K562 (cell line): ENCODE results near the gene VEGFA. TPM values are rescaled to one million over a fixed set of nuclear protein-coding genes. Genes with fewer than 3 reads are reported as not detected.

Experiments used
- BCOR ChIP-seq: fragments of 450-650 bp; IDR thresholded peaks from 2 replicates; pipeline ENCODE4 v1.6.1; 2016
- ELF4 ChIP-seq: fragments of 450-650 bp; formaldehyde crosslinking; IDR thresholded peaks from 2 replicates; pipeline ENCODE4 v1.4.0; 2022; ENCODE audit warnings: missing genetic modification characterization
- EP300 ChIP-seq: IDR thresholded peaks from 2 replicates; pipeline ENCODE4 v1.6.1; 2012; ENCODE audit warnings: low read length, improper control_type of control experiment
- FUS ChIP-seq: fragments of 200-400 bp; formaldehyde crosslinking; optimal IDR thresholded peaks from 2 replicates; pipeline ENCODE3; 2017; ENCODE audit warnings: low read depth, low read length
- IRF9 ChIP-seq: fragments of 450-650 bp; IDR thresholded peaks from 2 replicates; pipeline ENCODE4 v1.6.1; 2016; ENCODE audit warnings: missing biosample characterization, missing genetic modification characterization
- PCBP2 ChIP-seq: fragments of 200-400 bp; formaldehyde crosslinking; IDR thresholded peaks from 2 replicates; pipeline ENCODE4 v1.6.1; 2018; ENCODE audit warnings: low read length, low read depth, mild to moderate bottlenecking, moderate library complexity; ENCODE audit not compliant: poor library complexity, severe bottlenecking
- PHB ChIP-seq: fragments of 250-450 bp; sonication (Bioruptor Pico); IDR thresholded peaks from 2 replicates; pipeline ENCODE4 v1.5.0; 2021
- RAD21 ChIP-seq, 2 experiments: fragments of 250-450 bp in 1 of 2; fragments of 450-650 bp in 1 of 2; sonication (Bioruptor Pico) in 1 of 2; formaldehyde crosslinking in 1 of 2; IDR thresholded peaks in 1 of 2; conservative IDR thresholded peaks in 1 of 2; 2 replicates each; pipeline versions ENCODE4 v1.4.0 to v1.8.0; 2020 to 2022; ENCODE audit warnings: mild to moderate bottlenecking in 2 of 2, moderate library complexity in 1 of 2
- RBBP5 ChIP-seq: fragments of 200-600 bp; sonication (generic); IDR thresholded peaks from 2 replicates; pipeline ENCODE4 v1.6.1; 2012; ENCODE audit warnings: borderline replicate concordance, mild to moderate bottlenecking, low read length, control low read depth, inconsistent platforms; ENCODE audit not compliant: insufficient read depth, poor library complexity, severe bottlenecking
- SETDB1 ChIP-seq: IDR thresholded peaks from one replicate; pipeline ENCODE4 v1.6.1; 2012; ENCODE audit warnings: low read length, control low read depth, inconsistent platforms
- SREBF1 ChIP-seq: fragments of 150-350 bp; IDR thresholded peaks from 2 replicates; pipeline ENCODE4 v1.6.1; 2014; ENCODE audit warnings: antibody characterized with exemption, low read depth, low read length, borderline replicate concordance
- SREBF2 ChIP-seq: sonication (generic); formaldehyde crosslinking; IDR thresholded peaks from 2 replicates; pipeline ENCODE4 v1.4.0; 2020; ENCODE audit warnings: mild to moderate bottlenecking, missing genetic modification reagents
- STAT6 ChIP-seq: sonication (generic); formaldehyde crosslinking; IDR thresholded peaks from 2 replicates; pipeline ENCODE4 v1.8.1; 2023; ENCODE audit warnings: mild to moderate bottlenecking, missing genetic modification reagents
- TCF15 ChIP-seq: fragments of 250-450 bp; sonication (Bioruptor Pico); IDR thresholded peaks from 2 replicates; pipeline ENCODE4 v1.8.0; 2022; ENCODE audit warnings: moderate library complexity, mild to moderate bottlenecking, inconsistent platforms
- THRAP3 ChIP-seq: fragments of 450-650 bp; IDR thresholded peaks from 2 replicates; pipeline ENCODE4 v1.6.1; 2016; ENCODE audit warnings: mild to moderate bottlenecking, inconsistent platforms, borderline replicate concordance
- ZBTB49 ChIP-seq: sonication (generic); formaldehyde crosslinking; IDR thresholded peaks from 2 replicates; pipeline ENCODE4 v1.8.0; 2022; ENCODE audit warnings: missing genetic modification reagents, mild to moderate bottlenecking, borderline replicate concordance
- ZFP36 ChIP-seq: fragments of 150-350 bp; IDR thresholded peaks from 2 replicates; pipeline ENCODE4 v1.6.1; 2018; ENCODE audit warnings: low read length, low read depth; ENCODE audit not compliant: partially characterized antibody
- ZNF143 ChIP-seq: sonication (generic); formaldehyde crosslinking; IDR thresholded peaks from 2 replicates; pipeline ENCODE4 v1.9.0; 2022; ENCODE audit warnings: mild to moderate bottlenecking, missing genetic modification reagents
- ZNF23 ChIP-seq: fragments of 250-450 bp; sonication (Bioruptor Pico); IDR thresholded peaks from 2 replicates; pipeline ENCODE4 v1.4.0; 2020; ENCODE audit warnings: mild to moderate bottlenecking
- ZNF354B ChIP-seq: fragments of 250-450 bp; sonication (Bioruptor Pico); IDR thresholded peaks from 2 replicates; pipeline ENCODE4 v1.4.0; 2020
- ZNF696 ChIP-seq: fragments of 250-450 bp; sonication (Bioruptor Pico); conservative IDR thresholded peaks from 2 replicates; pipeline ENCODE4 v1.4.0; 2020; ENCODE audit warnings: mild to moderate bottlenecking, moderate library complexity
- polyA plus RNA-seq, 8 experiments: library from polyadenylated mRNA; depleted of rRNA in 4 of 8; stranded (reverse) in 5 of 8; unstranded in 3 of 8; fragments of >200 nt; fragmentation: Nextera tagmentation in 2 of 8; fragmentation: Illumina TruSeq in 1 of 8; extraction: Ambion mirVana in 2 of 8; extraction: Trizol in 1 of 8; gene quantifications; 2 replicates each; pipeline versions ENCODE4 v1.2.1 to v1.2.3, GENCODE V29; 2011 to 2014; ENCODE audit warnings: inconsistent platforms in 1 of 8, missing spikeins in 1 of 8
- total RNA-seq, 7 experiments: library from RNA; depleted of rRNA in 6 of 7; stranded (reverse); fragments of >200 nt in 6 of 7; fragmentation: Illumina TruSeq in 2 of 7; extraction: Trizol in 2 of 7; gene quantifications; 2 replicates each; pipeline versions ENCODE4 v1.2.1 to v1.2.3, GENCODE V29; 2011 to 2021; ENCODE audit warnings: low replicate concordance in 1 of 7

VEGFA gene
- total and polyA plus RNA-seq, 9 of the 15 experiments (the other 6 are each of a cell fraction or from before 2014, with no cell fraction given): 14.0 to 271 (median 124) TPM

GRCh38 chr6:43803055-43803782 lies 33.2 kb downstream of the VEGFA start (continued):
- no peak for TF ChIP-seq ZBTB49 (CRISPR knock-in tag)
- TF ChIP-seq TCF15 (CRISPR knock-in tag): no peak
- TF ChIP-seq BCOR: no peak
- 0 out of 2 replicates have a peak, but pooled peaks have one; percentile 60 for TF ChIP-seq ELF4 (CRISPR knock-in tag)
- TF ChIP-seq SREBF2 (CRISPR knock-in tag): no peak
- no peak for TF ChIP-seq STAT6 (CRISPR knock-in tag)
- no peak; the same call in 1 of the 2 replicates for TF ChIP-seq ZNF696 (CRISPR knock-in tag)
- no peak for TF ChIP-seq ZNF354B (CRISPR knock-in tag)
- TF ChIP-seq FUS: no peak
- peak; percentile 55 for TF ChIP-seq RBBP5
- no peak for TF ChIP-seq SREBF1
- TF ChIP-seq ZFP36: no peak
- no peak for TF ChIP-seq THRAP3
- no peak for TF ChIP-seq ZNF23 (CRISPR knock-in tag)
- TF ChIP-seq EP300: peak; percentile 83
- TF ChIP-seq RAD21 (CRISPR knock-in tag; conservative IDR thresholded peaks at IDR 0.05 in 1 of 2, IDR thresholded peaks at IDR 0.05 in 1 of 2): no peak
- no peak; the same call in 1 of the 2 replicates for TF ChIP-seq IRF9 (tag)
- TF ChIP-seq SETDB1: no peak
- TF ChIP-seq PHB (CRISPR knock-in tag): no peak
- no peak for TF ChIP-seq PCBP2
- TF ChIP-seq ZNF143 (CRISPR knock-in tag): no peak
